OCI-LY3 (cell line): ENCODE measurements around the gene RPL7A.

Experiments
- CTCF ChIP-seq: fragments of 200-600, 300-600 bp; sonication (generic); IDR thresholded peaks from 2 replicates; pipeline ENCODE4 v1.5.1; 2014; ENCODE audit warnings: antibody characterized with exemption, low read length, low read depth
- EZH2phosphoT487 ChIP-seq: fragments of 200-600 bp; shearing (Covaris generic); IDR thresholded peaks from 2 replicates; pipeline ENCODE4 v1.6.1; 2018; ENCODE audit warnings: antibody characterized with exemption, mixed run types, low read depth

- no peak for TF ChIP-seq CTCF
- no peak for TF ChIP-seq EZH2phosphoT487
Observed at GRCh38 chr9:133390713-133391112, 42.7 kb downstream of the RPL7A start.
